ENCODE results near the gene OR5T2. TPM values are rescaled to one million over a fixed set of nuclear protein-coding genes. Genes with fewer than 3 reads are reported as not detected.

OR5T2 gene
- total RNA-seq, 1 experiment from 2014 or later, result not detected

DNA sequence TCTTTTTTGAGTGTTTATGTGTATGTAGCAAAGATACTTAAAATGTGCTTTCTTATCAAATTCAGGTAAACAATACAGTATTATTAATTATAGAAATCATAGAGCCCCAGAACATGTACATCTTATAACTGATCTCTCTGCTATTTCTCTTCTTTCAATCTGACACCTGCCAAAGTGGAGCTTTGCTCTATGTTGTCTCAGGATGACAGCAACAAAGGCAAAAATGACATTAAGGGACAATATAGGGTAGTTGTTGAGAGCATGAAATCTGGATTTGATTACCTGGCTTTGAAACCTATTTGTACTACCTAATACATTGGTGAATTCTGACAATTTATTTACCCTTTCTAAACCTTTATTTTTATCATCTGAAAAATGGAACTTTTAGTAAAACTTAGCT is 50.6 kb downstream of the OR5T2 start:
- Histone ChIP-seq H3K36me3 (ENCODE audit: control insufficient read depth in 1 of 2, insufficient read depth in 2 of 2, low read length in 2 of 2) (no peaks in the 10 kb centered on the region), H3K9me2 (ENCODE audit: insufficient read depth) (no peaks in the 10 kb centered on the region), H3K27me3 (ENCODE audit: insufficient read depth, low read length) (no peaks in the 10 kb centered on the region), H3K9ac (ENCODE audit: low read length) (no peak overlapping the region), H4K20me1 (ENCODE audit: insufficient read depth) (no peaks in the 10 kb centered on the region), H3K4me1 (ENCODE audit: control insufficient read depth in 1 of 2, insufficient read depth in 2 of 2, low read length in 2 of 2) (no peaks in the 10 kb centered on the region), H3K4me2 (ENCODE audit: low read length) (no peak overlapping the region), H3K4me3 (replicated peaks in 1 of 2; ENCODE audit: low read depth in 1 of 2, low read length in 2 of 2) (no peak overlapping the region), H3K9me3 (ENCODE audit: control insufficient read depth in 1 of 2, insufficient read depth in 1 of 2, low read depth in 1 of 2, low read length in 2 of 2) (peaks cover 7 to 15% of the 10 kb centered on the region in 2 experiments; a peak in 2 of 4 replicates), H3K79me2 (ENCODE audit: insufficient read depth, low read length) (no peaks in the 10 kb centered on the region), H3K27ac (ENCODE audit: low read depth, low read length) (no peak overlapping the region), H2AFZ (ENCODE audit: low read depth, low read length, poor library complexity, severe bottlenecking) (no peak overlapping the region)
- DNase-seq (ENCODE audit: low read depth, low spot score) (no peak), ATAC-seq (no peak)
- no TSS peak for BruUV-seq (replicated peaks)
- intact Hi-C loops (cut with micrococcal nuclease), result no loop called here
- TF ChIP-seq JUND (IDR thresholded peaks at IDR 0.05) (no peak), SP1 (IDR thresholded peaks at IDR 0.05; ENCODE audit: low read depth) (no peak), EZH2 (IDR thresholded peaks at IDR 0.05) (no peak)
- TF ChIP-seq, protein P1, sequence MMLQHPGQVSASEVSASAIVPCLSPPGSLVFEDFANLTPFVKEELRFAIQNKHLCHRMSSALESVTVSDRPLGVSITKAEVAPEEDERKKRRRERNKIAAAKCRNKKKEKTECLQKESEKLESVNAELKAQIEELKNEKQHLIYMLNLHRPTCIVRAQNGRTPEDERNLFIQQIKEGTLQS (IDR thresholded peaks at IDR 0.05), result no peak
- POLR2A ChIA-PET, result no interaction called here
- CTCF ChIA-PET, result no interaction called here
- RAD21 ChIA-PET (ENCODE audit: low non-redundant PET in 1 of 2, low total read pairs in 2 of 2, uncharacterized antibody in 2 of 2, unreplicated experiment in 2 of 2), result no interaction called here

Other genes with a start within 250 kb of the OR5T2 start
- not detected for gene OR5F1, start 239.6 kb downstream of the OR5T2 start, total RNA-seq (2021; ENCODE audit: unreplicated experiment)
- gene OR5AS1, start 206.6 kb downstream of the OR5T2 start, total RNA-seq (2021; ENCODE audit: unreplicated experiment), result not detected
- gene OR8I2, start 140.9 kb downstream of the OR5T2 start, total RNA-seq (2021; ENCODE audit: unreplicated experiment), result not detected
- gene OR8H2, start 130.6 kb downstream of the OR5T2 start, total RNA-seq (2021; ENCODE audit: unreplicated experiment), result not detected
- gene OR8H3, start 111.9 kb downstream of the OR5T2 start, total RNA-seq (2021; ENCODE audit: unreplicated experiment), result not detected
- gene OR8J3, start 94.1 kb downstream of the OR5T2 start, total RNA-seq (2021; ENCODE audit: unreplicated experiment), result not detected
- not detected for gene OR8K5, start 73.9 kb downstream of the OR5T2 start, total RNA-seq (2021; ENCODE audit: unreplicated experiment)
- gene OR5J2, start 57.6 kb downstream of the OR5T2 start, total RNA-seq (2021; ENCODE audit: unreplicated experiment), result not detected
- gene OR5T3, start 18.0 kb upstream of the OR5T2 start, total RNA-seq (2021; ENCODE audit: unreplicated experiment), result not detected
- not detected for gene OR5T1, start 39.9 kb upstream of the OR5T2 start, total RNA-seq (2021; ENCODE audit: unreplicated experiment)
- not detected for gene OR8H1, start 58.0 kb upstream of the OR5T2 start, total RNA-seq (2021; ENCODE audit: unreplicated experiment)
- not detected for gene OR8K3, start 80.9 kb upstream of the OR5T2 start, total RNA-seq (2021; ENCODE audit: unreplicated experiment)
- gene OR8K1, start 111.8 kb upstream of the OR5T2 start, total RNA-seq (2021; ENCODE audit: unreplicated experiment), result not detected
- gene OR8J1, start 120.0 kb upstream of the OR5T2 start, total RNA-seq (2021; ENCODE audit: unreplicated experiment), result not detected
- gene OR8U1, start 141.4 kb upstream of the OR5T2 start, total RNA-seq (2021; ENCODE audit: unreplicated experiment), result not detected
- not detected for gene OR5AL1, start 178.4 kb upstream of the OR5T2 start, total RNA-seq (2021; ENCODE audit: unreplicated experiment)
- not detected for gene OR5M3, start 239.1 kb upstream of the OR5T2 start, total RNA-seq (2021; ENCODE audit: unreplicated experiment)

Data from HCT116 (cell line).